Myocyte (in vitro differentiated cells): ENCODE results near the gene EGLN3. TPM values are rescaled to one million over a fixed set of nuclear protein-coding genes. Genes with fewer than 3 reads are reported as not detected.

Source experiments
- DNase-seq: peaks from one replicate; pipeline ENCODE4 v3.0.0-alpha.2; 2012; ENCODE audit warnings: low read depth
- total RNA-seq: library from RNA; depleted of rRNA; stranded (reverse); fragments of >200 nt; gene quantifications from 2 replicates; pipeline ENCODE4 v1.2.3, GENCODE V29; 2014

EGLN3 gene
- total RNA-seq, 1 donor from 2014 or later, result 78.0 TPM

- no peak for DNase-seq
Measured at GRCh38 chr14:33915682-33916081, 35.2 kb downstream of the EGLN3 start.

- DNase-seq, result peak; percentile 68
Measured at GRCh38 chr14:33914676-33915516, 36.0 kb downstream of the EGLN3 start.

DNA sequence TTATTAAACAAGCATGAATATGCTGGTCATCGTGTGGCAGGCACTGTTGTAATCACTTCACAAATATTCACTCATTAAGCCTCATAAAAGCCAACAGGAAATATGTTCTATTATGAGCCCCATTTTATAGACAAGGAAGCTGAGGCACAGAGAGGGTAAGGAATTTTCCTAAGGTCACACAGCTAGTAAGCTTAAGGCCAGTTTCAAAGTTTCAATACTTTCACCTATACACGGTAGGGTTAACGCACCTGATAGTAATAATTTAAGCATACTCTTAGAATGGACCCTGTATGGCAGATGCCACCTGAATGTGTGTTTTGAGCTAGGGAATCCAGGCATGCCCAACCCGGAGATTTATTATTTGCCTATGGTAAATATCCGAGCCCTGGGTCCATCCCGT is 39.8 kb downstream of the EGLN3 start:
- no peak for DNase-seq

- no peak for DNase-seq
Measured at GRCh38 chr14:33910435-33910834, 40.4 kb downstream of the EGLN3 start.

GRCh38 chr14:33909380-33910084 is 41.3 kb downstream of the EGLN3 start:
- no peak for DNase-seq

DNA sequence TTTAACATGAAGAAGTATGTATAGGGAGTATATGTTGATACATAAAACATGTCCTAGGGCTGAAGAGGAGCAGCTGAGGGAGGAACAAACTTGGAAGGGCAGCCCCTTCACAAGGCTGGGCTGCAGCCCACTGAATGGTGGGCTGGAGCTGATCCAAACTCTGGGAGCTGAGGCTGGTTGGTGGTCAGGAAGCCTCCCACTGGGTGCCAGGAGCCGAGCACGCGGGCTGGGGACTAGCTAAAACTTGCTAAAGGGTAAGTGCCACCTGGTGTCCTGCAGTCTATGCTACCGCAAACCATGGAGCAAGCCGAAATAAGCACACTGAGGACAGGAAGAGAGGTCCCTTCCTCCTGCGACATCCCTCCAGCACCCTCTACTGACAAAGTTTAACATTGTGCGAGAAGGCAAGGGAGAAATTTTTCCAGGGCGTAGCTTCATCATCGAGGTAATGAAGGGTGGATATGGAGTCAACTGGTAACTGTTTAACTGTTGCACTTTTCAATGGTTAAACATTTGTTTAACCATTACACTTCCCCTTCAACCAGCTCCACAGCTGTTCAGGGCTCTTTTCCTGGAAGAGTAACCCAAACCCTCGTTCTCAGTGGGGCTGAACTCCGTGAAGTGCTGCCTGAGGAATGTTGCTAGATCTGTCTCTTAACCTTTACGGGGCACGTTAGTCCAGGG is 42.2 kb downstream of the EGLN3 start:
- DNase-seq, result no peak

DNA sequence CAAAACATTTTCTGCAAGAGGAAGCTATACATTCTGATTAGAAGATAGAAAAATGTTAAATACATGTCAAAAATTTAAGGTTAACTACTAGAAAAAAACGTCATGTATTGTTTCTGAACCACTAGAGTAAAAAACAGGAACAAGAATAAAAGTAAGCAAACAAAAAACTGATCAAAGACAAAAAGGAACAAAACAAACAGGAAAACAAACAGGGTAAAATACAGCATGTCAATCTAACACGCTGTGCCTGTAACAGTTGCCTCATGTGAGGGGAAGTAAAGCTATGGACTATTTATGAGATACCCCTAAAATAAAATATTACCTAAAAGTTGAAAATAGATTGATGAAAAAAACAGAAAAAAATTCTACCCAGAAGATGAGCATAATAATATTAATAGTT is 43.9 kb downstream of the EGLN3 start:
- DNase-seq, result no peak

GRCh38 chr14:33904609-33905008 is 46.3 kb downstream of the EGLN3 start:
- no peak for DNase-seq

GRCh38 chr14:33903369-33903768 is 47.5 kb downstream of the EGLN3 start:
- no peak for DNase-seq

DNA sequence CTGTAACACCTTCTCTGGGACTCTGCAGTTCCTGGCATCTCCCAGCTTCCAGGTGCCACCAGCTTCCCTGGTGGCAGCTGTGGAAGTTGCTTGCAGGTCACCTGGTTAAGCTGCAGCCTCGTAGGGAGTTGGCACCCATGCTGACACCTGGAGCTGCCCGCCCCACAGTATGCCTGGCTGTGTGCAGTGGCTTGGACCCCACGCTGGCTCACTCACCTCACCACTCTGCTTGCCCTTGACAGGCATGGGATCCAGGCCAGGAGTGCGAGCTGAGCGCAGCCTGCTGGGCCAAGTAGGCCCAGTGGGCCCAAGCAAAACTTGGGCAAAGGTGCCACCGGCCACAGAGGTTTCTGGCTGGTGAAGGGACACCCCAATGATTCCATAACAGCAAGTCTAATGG is 48.5 kb downstream of the EGLN3 start:
- DNase-seq, result no peak

- DNase-seq, result no peak
Measured at GRCh38 chr14:33901426-33902155, 49.3 kb downstream of the EGLN3 start.

DNA sequence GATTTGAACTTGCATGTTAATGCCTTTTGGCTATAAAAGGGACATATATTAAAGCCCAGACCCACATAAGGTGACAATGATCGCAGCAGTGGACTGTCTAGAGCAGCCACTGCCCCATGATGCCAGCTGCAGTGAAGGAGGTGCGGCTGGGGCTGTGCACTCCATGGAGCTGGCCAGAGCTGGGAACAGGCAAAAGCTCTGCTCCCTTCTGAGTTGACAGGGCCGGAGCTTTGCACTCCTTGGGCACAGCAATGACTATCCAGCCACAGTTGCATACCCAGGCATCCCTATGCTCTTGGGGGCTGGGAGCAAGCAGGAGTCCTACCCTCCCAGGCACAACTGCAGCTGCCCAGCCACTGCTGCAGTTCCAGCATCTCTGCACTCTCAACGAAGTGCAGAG is 50.2 kb downstream of the EGLN3 start:
- no peak for DNase-seq

DNA sequence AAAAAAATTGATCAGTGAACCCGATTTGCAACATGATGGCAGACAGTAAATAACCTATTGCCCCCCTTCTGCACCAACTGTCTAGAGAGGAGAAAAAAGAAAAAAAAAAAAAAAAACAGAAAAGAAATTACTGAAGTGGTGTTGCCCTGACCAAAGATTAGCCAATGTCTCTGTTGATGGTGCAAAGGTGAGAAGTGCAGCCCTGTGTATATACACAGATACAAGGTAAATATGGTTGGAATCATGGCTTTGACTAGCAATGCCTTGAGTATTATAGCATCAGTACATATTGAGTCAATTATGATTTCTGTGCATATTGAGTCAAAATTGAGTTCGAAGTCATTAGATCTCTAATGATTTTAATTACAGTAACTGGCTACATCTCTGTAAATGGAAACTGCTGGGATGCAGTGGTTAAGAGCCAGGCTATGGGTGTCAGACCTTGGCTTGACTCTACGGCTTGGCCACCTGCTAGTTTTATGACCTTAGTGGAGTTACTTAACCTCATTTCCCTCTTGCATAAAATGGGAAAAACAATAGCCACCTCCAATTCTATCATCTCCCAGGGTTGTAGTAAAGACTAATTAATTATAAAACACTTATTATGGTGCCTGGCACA is 51.0 kb downstream of the EGLN3 start:
- no peak for DNase-seq

GRCh38 chr14:33897878-33898535 is 52.9 kb downstream of the EGLN3 start:
- no peak for DNase-seq

DNA sequence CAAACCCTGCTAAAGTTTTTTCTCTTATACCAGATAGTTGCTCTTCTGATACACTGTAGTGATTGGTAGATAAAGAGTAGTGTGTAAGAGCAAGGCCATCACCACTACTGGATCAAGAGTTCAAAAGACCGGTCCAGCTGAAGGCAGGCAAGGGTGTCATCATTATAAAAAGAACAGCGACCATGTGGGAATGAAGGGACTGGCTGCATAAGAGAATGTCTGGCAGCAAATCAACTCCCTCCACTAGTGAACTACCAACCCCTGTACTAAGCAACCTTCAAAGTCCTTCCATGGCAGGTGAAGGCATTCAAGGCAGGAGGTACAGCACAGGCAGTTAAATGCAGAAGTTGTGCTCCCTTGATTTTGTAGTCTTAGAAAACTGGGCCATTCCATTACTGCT is 53.5 kb downstream of the EGLN3 start:
- no peak for DNase-seq

- no peak for DNase-seq
Measured at GRCh38 chr14:33894339-33894738, 56.5 kb downstream of the EGLN3 start.

- no peak for DNase-seq
Measured at GRCh38 chr14:33891700-33892099, 59.2 kb downstream of the EGLN3 start.

GRCh38 chr14:33884916-33885315 is 66.0 kb downstream of the EGLN3 start:
- no peak for DNase-seq

DNA sequence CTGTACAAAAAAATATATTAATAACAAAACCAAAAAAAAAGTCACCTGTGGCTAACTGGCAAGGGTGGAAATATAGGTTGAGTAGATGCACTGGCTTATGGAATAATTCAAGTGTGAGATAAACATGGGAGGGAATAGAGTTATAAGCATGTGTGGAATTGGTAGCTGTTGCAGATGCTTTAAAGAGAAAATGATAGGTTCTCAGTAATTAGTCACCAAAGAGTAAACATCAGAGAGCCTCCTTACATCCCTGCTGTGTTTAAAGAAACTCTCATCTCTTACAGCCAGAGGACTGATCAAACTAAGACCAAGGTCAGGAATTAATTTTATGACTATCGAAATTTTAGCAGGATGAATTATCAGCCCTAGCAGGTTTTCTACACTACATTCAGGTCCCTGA is 70.5 kb downstream of the EGLN3 start:
- no peak for DNase-seq

DNA sequence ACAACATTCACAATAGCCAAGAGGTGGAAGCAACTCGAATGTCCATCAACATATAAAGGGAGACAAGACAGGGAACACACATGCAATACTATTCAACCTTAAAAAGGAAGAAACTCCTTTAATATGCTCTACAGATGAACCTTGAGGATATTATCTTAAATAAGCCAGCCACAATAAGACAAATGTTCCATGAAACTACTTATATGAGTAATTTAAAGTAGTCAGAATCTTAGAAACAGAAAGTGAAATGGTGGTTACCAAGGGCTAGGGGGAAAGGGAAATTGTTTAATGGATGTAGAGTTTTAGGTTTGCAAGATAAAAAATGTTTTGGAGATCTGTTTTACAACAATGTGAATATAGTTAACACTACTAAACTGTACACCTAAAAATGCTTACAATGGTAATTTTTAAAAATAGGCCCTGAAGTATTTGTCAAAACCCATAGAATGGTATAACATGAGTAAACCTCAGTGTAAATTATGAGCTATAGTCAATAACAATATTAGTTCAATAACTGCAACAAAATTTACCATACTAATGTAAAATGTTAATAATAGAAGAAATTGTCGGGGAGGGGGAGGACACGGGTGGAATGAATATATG is 71.1 kb downstream of the EGLN3 start:
- DNase-seq, result no peak
